GM12878 (cell line): ENCODE measurements around the gene COL4A1. TPM values are rescaled to one million over a fixed set of nuclear protein-coding genes. Genes with fewer than 3 reads are reported as not detected.

ENCODE experiments used
- ATF7 ChIP-seq: fragments of 450-650 bp; IDR thresholded peaks from 2 replicates; pipeline ENCODE4 v1.6.1; 2016; ENCODE audit warnings: low read depth, mild to moderate bottlenecking
- BCL3 ChIP-seq: IDR thresholded peaks from 2 replicates; pipeline ENCODE4 v1.6.1; 2011; ENCODE audit warnings: borderline replicate concordance, low read depth, mild to moderate bottlenecking, moderate library complexity, low read length; ENCODE audit not compliant: insufficient read depth, poor library complexity, severe bottlenecking
- CHD2 ChIP-seq: IDR thresholded peaks from 2 replicates; pipeline ENCODE4 v1.6.1; 2011; ENCODE audit warnings: low read depth, low read length, improper control_type of control experiment, borderline replicate concordance
- E2F8 ChIP-seq: fragments of 450-650 bp; IDR thresholded peaks from 2 replicates; pipeline ENCODE4 v1.6.1; 2018; ENCODE audit warnings: mild to moderate bottlenecking, low read depth, moderate library complexity; ENCODE audit not compliant: partially characterized antibody
- EZH2 ChIP-seq: IDR thresholded peaks from 2 replicates; pipeline ENCODE4 v1.6.1; 2012; ENCODE audit warnings: low read depth, mild to moderate bottlenecking, control low read depth, inconsistent platforms, low read length, borderline replicate concordance; ENCODE audit not compliant: control insufficient read depth
- HDAC2 ChIP-seq: fragments of 200-600 bp; sonication (generic); IDR thresholded peaks from 2 replicates; pipeline ENCODE4 v1.6.1; 2017
- HSF1 ChIP-seq: fragments of 150-350 bp; IDR thresholded peaks from 2 replicates; pipeline ENCODE4 v1.6.1; 2014; ENCODE audit warnings: mild to moderate bottlenecking, low read depth, low read length
- KAT2A ChIP-seq: conservative IDR thresholded peaks from 2 replicates; pipeline ENCODE4 v1.6.1; 2011; ENCODE audit warnings: low read depth, low read length; ENCODE audit not compliant: control insufficient read depth
- NKRF ChIP-seq: fragments of 450-650 bp; conservative IDR thresholded peaks from 2 replicates; pipeline ENCODE4 v1.6.1; 2017; ENCODE audit warnings: mild to moderate bottlenecking, moderate library complexity
- RB1 ChIP-seq: fragments of 450-650 bp; formaldehyde crosslinking; IDR thresholded peaks from 2 replicates; pipeline ENCODE4 v1.6.1; 2017; ENCODE audit warnings: mild to moderate bottlenecking, borderline replicate concordance
- RFX5 ChIP-seq: IDR thresholded peaks from 2 replicates; pipeline ENCODE4 v1.6.1; 2011; ENCODE audit warnings: low read depth, low read length, improper control_type of control experiment
- STAT1 ChIP-seq: fragments of 450-650 bp; conservative IDR thresholded peaks from 2 replicates; pipeline ENCODE4 v1.6.1; 2014; ENCODE audit warnings: antibody characterized with exemption, mild to moderate bottlenecking
- TAF1 ChIP-seq: IDR thresholded peaks from 2 replicates; pipeline ENCODE4 v1.6.1; 2011; ENCODE audit warnings: mild to moderate bottlenecking, low read depth, low read length, borderline replicate concordance
- ZBED1 ChIP-seq: IDR thresholded peaks from 2 replicates; pipeline ENCODE4 v1.6.1; 2016; ENCODE audit warnings: borderline replicate concordance
- ZNF217 ChIP-seq: fragments of 450-650 bp; IDR thresholded peaks from 2 replicates; pipeline ENCODE4 v1.6.1; 2017; ENCODE audit warnings: antibody characterized with exemption, mild to moderate bottlenecking
- polyA plus RNA-seq, 11 experiments: library from polyadenylated mRNA; depleted of rRNA in 4 of 11; unstranded in 6 of 11; stranded (reverse) in 5 of 11; fragments of >200 nt; fragmentation: Nextera tagmentation in 4 of 11; fragmentation: Illumina TruSeq in 1 of 11; extraction: Ambion mirVana in 4 of 11; extraction: Trizol in 1 of 11; gene quantifications; 1 replicate in 1 of 11; 2 replicates in 10 of 11; pipeline versions ENCODE4 v1.2.1 to v1.2.3, GENCODE V29; 2011 to 2016; ENCODE audit warnings: inconsistent platforms in 2 of 11, missing spikeins in 2 of 11, low read depth in 1 of 11
- total RNA-seq, 4 experiments: library from RNA; depleted of rRNA in 3 of 4; stranded (reverse); fragments of >200 nt in 3 of 4; fragmentation: Illumina TruSeq in 1 of 4; extraction: Trizol in 1 of 4; gene quantifications; 2 replicates each; pipeline versions ENCODE4 v1.2.1 to v1.2.3, GENCODE V29; 2013 to 2021

Gene COL4A1
- total and polyA plus RNA-seq, 10 of the 15 experiments (the other 5 are each of a cell fraction or from before 2014, with no cell fraction given), result 0.07 to 0.31 (median 0.13) TPM; not detected in 6

- TF ChIP-seq NKRF (no peak), STAT1 (no peak), RFX5 (no peak), CHD2 (no peak), ATF7 (no peak; the same call in 1 of the 2 replicates), ZBED1 (no peak), RB1 (no peak), E2F8 (no peak), HDAC2 (no peak), TAF1 (no peak), ZNF217 (no peak), EZH2 (no peak), HSF1 (no peak), KAT2A (no peak), BCL3 (no peak)
Observed at GRCh38 chr13:110137680-110138009, 169.3 kb downstream of the COL4A1 start (continued).
